Calu3 (cell line): ENCODE data around the gene GPR142. TPM values are rescaled to one million over a fixed set of nuclear protein-coding genes. Genes with fewer than 3 reads are reported as not detected.

Source experiments
- BruUV-seq: library from RNA; stranded (reverse); fragments of 400-500 nt; replicated peaks from 2 replicates; lab custom pipeline; 2021; lab: Mats Ljungman, UMichigan
- CTCF ChIA-PET: fragments of 300-600 bp; sonication (Branson Sonifier 250); formaldehyde crosslinking; loops from one replicate; lab custom pipeline; 2022; ENCODE audit warnings: antibody characterized with exemption; lab: Charles Lee
- DNase-seq: peaks from one replicate; pipeline ENCODE4 v3.0.0; 2022
- H3K27ac Mint-ChIP-seq: one replicate; pipeline ENCODE4 v1.8.0; 2022; ENCODE audit warnings: mixed read lengths; ENCODE audit not compliant: unreplicated experiment
- H3K27me3 Mint-ChIP-seq: one replicate; pipeline ENCODE4 v1.8.0; 2022; ENCODE audit warnings: mixed read lengths; ENCODE audit not compliant: unreplicated experiment
- H3K36me3 Mint-ChIP-seq: one replicate; pipeline ENCODE4 v1.8.0; 2022; ENCODE audit warnings: mild to moderate bottlenecking, moderate library complexity, mixed read lengths; ENCODE audit not compliant: insufficient read depth, unreplicated experiment
- H3K4me1 Mint-ChIP-seq: one replicate; pipeline ENCODE4 v1.8.0; 2022; ENCODE audit warnings: mild to moderate bottlenecking, low read depth, mixed read lengths; ENCODE audit not compliant: unreplicated experiment
- H3K4me3 Mint-ChIP-seq: one replicate; pipeline ENCODE4 v1.8.0; 2022; ENCODE audit warnings: mild to moderate bottlenecking, low read depth, moderate library complexity, mixed read lengths; ENCODE audit not compliant: unreplicated experiment
- H3K9me3 Mint-ChIP-seq: one replicate; pipeline ENCODE4 v1.8.0; 2022; ENCODE audit warnings: low read depth, mixed read lengths; ENCODE audit not compliant: unreplicated experiment
- intact Hi-C: fragments of 100-400 bp; cut with micrococcal nuclease; formaldehyde crosslinking; loops from one replicate; pipeline ENCODE4 v1.10.0; 2022; ENCODE audit not compliant: unreplicated experiment
- total RNA-seq: library from RNA; stranded (reverse); gene quantifications from 2 replicates; pipeline ENCODE4 v1.2.3, GENCODE V29; 2022
- TF ChIP-seq, protein P1 (sequence below): fragments of 200-600 bp; IDR thresholded peaks from one replicate; pipeline ENCODE4 v1.8.0; 2022; ENCODE audit warnings: antibody characterized with exemption; ENCODE audit not compliant: unreplicated experiment

GPR142 gene
- total RNA-seq, 1 experiment from 2014 or later: not detected

DNA sequence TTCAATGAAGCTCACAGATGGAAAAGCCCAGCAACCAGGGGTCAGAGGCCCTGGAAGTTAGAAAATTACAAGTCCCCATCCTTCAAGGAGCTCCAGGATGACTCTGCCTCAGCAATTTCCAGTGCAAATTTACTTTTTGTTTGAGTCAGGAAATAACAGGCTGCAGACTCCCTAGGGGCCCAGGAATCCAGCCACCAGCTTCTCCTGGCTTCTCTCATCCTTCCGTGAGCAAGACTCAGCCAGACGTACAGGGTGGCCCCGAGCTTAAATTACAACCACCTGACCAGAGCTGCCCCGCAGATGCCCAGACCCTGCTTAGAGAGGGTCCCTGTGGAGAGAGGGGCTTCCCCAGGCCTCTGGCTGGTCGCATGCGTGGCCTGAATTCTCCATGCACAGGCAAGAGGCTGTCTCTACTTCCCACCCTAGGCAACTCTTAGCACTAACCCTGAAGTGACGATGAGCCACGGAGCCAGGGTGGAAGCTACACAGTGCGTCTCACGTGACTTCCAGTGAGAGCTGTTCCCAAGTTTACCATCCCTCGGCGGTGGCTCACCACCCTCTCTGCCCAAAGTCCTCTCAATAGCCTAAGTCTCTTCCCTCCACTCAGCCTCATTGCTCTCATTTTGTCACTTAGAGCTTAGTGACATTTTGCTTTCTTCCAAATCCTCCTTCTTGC is 27.1 kb downstream of the GPR142 start:
- no TSS peak for BruUV-seq
- no peak for DNase-seq
- H3K4me1 Mint-ChIP-seq: peaks cover 15% of the 10 kb centered on the region
- intact Hi-C loops: no loop called here
- no peak overlapping the region for H3K4me3 Mint-ChIP-seq
- CTCF ChIA-PET: interaction anchor here (0.6 to 1.4 kb wide), 5 partner anchors 14 to 138 kb away, joined by 3 to 4 read pairs (median 3); no protein-coding TSS in a partner anchor
- TF ChIP-seq, protein P1, sequence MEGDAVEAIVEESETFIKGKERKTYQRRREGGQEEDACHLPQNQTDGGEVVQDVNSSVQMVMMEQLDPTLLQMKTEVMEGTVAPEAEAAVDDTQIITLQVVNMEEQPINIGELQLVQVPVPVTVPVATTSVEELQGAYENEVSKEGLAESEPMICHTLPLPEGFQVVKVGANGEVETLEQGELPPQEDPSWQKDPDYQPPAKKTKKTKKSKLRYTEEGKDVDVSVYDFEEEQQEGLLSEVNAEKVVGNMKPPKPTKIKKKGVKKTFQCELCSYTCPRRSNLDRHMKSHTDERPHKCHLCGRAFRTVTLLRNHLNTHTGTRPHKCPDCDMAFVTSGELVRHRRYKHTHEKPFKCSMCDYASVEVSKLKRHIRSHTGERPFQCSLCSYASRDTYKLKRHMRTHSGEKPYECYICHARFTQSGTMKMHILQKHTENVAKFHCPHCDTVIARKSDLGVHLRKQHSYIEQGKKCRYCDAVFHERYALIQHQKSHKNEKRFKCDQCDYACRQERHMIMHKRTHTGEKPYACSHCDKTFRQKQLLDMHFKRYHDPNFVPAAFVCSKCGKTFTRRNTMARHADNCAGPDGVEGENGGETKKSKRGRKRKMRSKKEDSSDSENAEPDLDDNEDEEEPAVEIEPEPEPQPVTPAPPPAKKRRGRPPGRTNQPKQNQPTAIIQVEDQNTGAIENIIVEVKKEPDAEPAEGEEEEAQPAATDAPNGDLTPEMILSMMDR: no peak
- H3K9me3 Mint-ChIP-seq: no peaks in the 10 kb centered on the region
- no peaks in the 10 kb centered on the region for H3K36me3 Mint-ChIP-seq
- peaks cover 16% of the 10 kb centered on the region for H3K27me3 Mint-ChIP-seq
- H3K27ac Mint-ChIP-seq: peak overlapping the region; percentile 34

DNA sequence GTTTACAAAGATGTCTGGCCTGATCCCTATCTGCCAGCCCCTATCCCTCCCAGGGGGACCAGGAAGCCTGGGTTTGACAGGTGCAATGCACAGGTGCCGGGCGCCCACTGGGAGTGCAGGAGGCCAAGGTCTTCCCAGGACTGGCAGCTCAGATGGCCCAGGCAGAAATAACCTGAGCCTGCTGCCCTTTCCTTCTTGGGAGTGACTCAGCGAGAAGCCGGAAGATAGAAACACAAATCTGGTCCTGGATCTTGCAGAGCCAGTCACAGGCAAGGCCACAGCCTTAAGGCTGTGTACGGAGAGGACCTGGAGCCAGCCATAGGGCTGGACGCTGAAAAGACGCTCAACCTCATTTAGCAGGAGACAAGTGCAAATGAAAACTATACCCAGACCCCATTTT is 27.7 kb downstream of the GPR142 start:
- Mint-ChIP-seq H3K9me3 (no peaks in the 10 kb centered on the region), H3K27ac (peak overlapping the region; percentile 34), H3K27me3 (peaks cover 10% of the 10 kb centered on the region), H3K36me3 (no peaks in the 10 kb centered on the region), H3K4me3 (no peak overlapping the region), H3K4me1 (peaks cover 15% of the 10 kb centered on the region)
- TF ChIP-seq, protein P1: no peak
- intact Hi-C loops: no loop called here
- peak; percentile 60 for DNase-seq
- CTCF ChIA-PET: interaction anchor here (0.6 to 1.4 kb wide), 5 partner anchors 14 to 138 kb away, joined by 3 to 4 read pairs (median 3); no protein-coding TSS in a partner anchor
- BruUV-seq: no TSS peak

DNA sequence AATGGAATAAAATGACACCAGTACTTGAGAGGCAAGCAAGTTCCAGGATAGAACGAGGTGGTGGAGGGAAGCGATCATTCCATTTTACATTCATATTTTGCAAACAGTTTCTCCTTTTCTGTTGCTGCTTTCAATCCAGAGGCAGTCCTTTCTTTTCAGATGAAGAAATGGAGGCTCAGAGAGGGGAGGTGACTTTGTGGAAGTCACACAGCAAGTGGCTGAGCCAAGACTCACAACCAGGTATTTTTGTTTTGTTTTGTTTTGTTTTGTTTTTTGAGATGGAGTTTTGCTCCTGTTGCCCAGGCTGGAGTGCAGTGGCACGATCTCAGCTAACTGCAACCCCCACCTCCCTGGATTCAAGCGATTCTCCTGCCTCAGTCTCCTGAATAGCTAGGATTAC is 29.3 kb downstream of the GPR142 start:
- H3K4me1 Mint-ChIP-seq: peaks cover 15% of the 10 kb centered on the region

DNA sequence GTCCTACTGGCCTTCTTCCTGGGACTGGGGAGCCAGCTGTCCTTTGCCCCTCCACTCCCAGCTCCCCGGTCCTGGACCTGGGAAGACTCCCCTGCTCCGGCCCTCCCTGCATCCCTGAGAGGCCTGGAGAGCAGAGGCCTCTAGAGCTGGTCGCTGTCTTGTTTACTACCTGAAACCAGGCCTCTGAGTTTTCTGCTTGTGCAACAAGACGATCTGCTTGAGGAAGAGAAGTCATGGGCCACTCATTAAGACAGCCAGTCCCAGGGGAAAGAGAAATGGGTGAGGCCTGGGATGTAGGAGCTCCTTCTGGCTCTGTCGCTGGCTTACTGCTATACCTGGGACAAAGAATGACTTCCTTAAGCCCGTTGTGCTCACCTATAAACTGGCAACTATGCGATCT is 34.7 kb downstream of the GPR142 start:
- peaks cover 19% of the 10 kb centered on the region for H3K27me3 Mint-ChIP-seq
- H3K36me3 Mint-ChIP-seq: no peaks in the 10 kb centered on the region
- no peaks in the 10 kb centered on the region for H3K4me1 Mint-ChIP-seq
- DNase-seq: no peak
- TF ChIP-seq, protein P1: no peak
- H3K4me3 Mint-ChIP-seq: no peak overlapping the region
- H3K27ac Mint-ChIP-seq: no peak overlapping the region
- BruUV-seq: no TSS peak
- CTCF ChIA-PET: interaction anchor here (0.5 kb wide), 1 partner anchor 275 kb away, joined by 3 read pairs; no protein-coding TSS in a partner anchor
- intact Hi-C loops: no loop called here
- no peaks in the 10 kb centered on the region for H3K9me3 Mint-ChIP-seq

More for the DNA sequence above, 29.3 kb downstream of the GPR142 start:
- BruUV-seq: no TSS peak
- TF ChIP-seq, protein P1: no peak
- no peak for DNase-seq
- CTCF ChIA-PET: no interaction called here
- no peaks in the 10 kb centered on the region for H3K36me3 Mint-ChIP-seq
- H3K27ac Mint-ChIP-seq: no peak overlapping the region
- H3K4me3 Mint-ChIP-seq: no peak overlapping the region
- H3K9me3 Mint-ChIP-seq: no peaks in the 10 kb centered on the region
- intact Hi-C loops: no loop called here
- no peaks in the 10 kb centered on the region for H3K27me3 Mint-ChIP-seq
